ENCODE results near the gene CASTOR1.

Gene CASTOR1

GRCh38 chr22:30312053-30312452 is 22.7 kb upstream of the CASTOR1 start:
- DNase-seq (ENCODE audit: low read depth), result no peak
- no peak for TF ChIP-seq CTCF (IDR thresholded peaks at IDR 0.05; ENCODE audit: low read depth, low read length, missing control alignments)
- no peak overlapping the region for H3K4me3 ChIP-seq (ENCODE audit: low read depth, low read length)

GRCh38 chr22:30310881-30311771 is 21.8 kb upstream of the CASTOR1 start:
- TF ChIP-seq CTCF (IDR thresholded peaks at IDR 0.05; ENCODE audit: low read depth, low read length, missing control alignments), result no peak
- DNase-seq (ENCODE audit: low read depth), result no peak
- H3K4me3 ChIP-seq (ENCODE audit: low read depth, low read length), result no peak overlapping the region; the same call in 1 of the 2 replicates

- peak; percentile 18 for TF ChIP-seq CTCF (IDR thresholded peaks at IDR 0.05; ENCODE audit: low read depth, low read length, missing control alignments)
- DNase-seq (ENCODE audit: low read depth), result no peak
Measured at GRCh38 chr22:30309951-30310741, 20.8 kb upstream of the CASTOR1 start.

GRCh38 chr22:30308518-30309230 is 19.4 kb upstream of the CASTOR1 start:
- H3K4me3 ChIP-seq (ENCODE audit: low read depth, low read length), result no peak overlapping the region
- peak; percentile 73 for DNase-seq (ENCODE audit: low read depth)
- no peak for TF ChIP-seq CTCF (IDR thresholded peaks at IDR 0.05; ENCODE audit: low read depth, low read length, missing control alignments)

More at GRCh38 chr22:30309951-30310741, 20.8 kb upstream of the CASTOR1 start:
- H3K4me3 ChIP-seq (ENCODE audit: low read depth, low read length), result no peak overlapping the region

- no peak for DNase-seq (ENCODE audit: low read depth)
- no peak overlapping the region for H3K4me3 ChIP-seq (ENCODE audit: low read depth, low read length)
- TF ChIP-seq CTCF (IDR thresholded peaks at IDR 0.05; ENCODE audit: low read depth, low read length, missing control alignments), result no peak
Measured at GRCh38 chr22:30308093-30308492, 18.8 kb upstream of the CASTOR1 start.

- H3K4me3 ChIP-seq (ENCODE audit: low read depth, low read length), result no peak overlapping the region; the same call in 1 of the 2 replicates
- DNase-seq (ENCODE audit: low read depth), result no peak
- TF ChIP-seq CTCF (IDR thresholded peaks at IDR 0.05; ENCODE audit: low read depth, low read length, missing control alignments), result no peak
Measured at GRCh38 chr22:30307041-30307574, 17.8 kb upstream of the CASTOR1 start.

Data from GM12864 (cell line).